OCI-M2 (cell line): ENCODE data around the gene AAMP.
A peak's percentile ranks its signal among the peaks of the same experiment; 100 is the strongest.
"Not testable (repeated sequence)": the region's sequence is repeated elsewhere in the genome, so short reads cannot be mapped to it uniquely, and the experiment has no call there.

Source experiments
- DNase-seq: peaks from one replicate; lab custom pipeline; 2025; ENCODE audit not compliant: unreplicated experiment; lab: John Stamatoyannopoulos, UW

Gene AAMP, protein sequence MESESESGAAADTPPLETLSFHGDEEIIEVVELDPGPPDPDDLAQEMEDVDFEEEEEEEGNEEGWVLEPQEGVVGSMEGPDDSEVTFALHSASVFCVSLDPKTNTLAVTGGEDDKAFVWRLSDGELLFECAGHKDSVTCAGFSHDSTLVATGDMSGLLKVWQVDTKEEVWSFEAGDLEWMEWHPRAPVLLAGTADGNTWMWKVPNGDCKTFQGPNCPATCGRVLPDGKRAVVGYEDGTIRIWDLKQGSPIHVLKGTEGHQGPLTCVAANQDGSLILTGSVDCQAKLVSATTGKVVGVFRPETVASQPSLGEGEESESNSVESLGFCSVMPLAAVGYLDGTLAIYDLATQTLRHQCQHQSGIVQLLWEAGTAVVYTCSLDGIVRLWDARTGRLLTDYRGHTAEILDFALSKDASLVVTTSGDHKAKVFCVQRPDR

DNA sequence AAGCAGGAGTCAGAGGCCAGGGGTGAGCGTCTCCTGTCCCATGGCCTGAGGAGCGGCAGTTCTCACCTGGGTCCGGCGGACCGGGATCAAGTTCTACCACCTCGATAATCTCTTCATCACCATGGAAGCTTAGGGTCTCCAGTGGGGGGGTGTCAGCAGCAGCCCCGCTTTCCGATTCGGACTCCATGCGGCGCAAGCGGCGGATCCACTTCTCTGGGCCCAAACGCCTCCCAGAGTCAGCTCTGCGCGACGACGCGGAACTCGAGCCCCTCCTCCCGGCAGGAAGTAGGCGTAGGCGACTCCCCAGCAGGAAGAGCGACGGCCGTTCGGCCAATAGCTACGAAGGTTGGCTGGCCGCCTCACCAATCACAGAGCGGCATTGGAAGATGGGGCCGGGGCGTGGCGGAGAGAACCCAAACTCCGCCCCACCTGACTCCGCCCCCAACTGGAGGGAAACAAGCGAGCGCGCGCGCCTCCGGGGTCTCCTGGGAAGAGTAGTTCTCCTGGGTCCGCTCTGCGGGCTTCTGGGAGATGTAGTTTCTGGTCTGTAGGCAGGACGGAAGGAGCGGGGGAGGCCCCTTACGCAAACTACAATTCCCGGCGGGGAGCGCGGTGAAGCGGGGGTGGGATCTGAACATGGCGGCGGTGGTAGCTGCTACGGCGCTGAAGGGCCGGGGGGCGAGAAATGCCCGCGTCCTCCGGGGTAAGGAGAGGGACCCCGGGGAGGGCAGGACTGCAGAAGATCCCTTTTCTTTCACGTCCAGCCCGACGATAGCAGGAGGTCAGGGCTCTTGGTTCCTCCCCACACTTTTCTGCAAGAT, at the start of gene AAMP, which contains the start of gene PNKD:
Gene AAMP (minus strand): TSS at position 238 of the 821 bp plus-strand sequence. CDS start 51 bp downstream, at position 187.
Gene PNKD (plus strand): TSS at position 620 of the 821 bp plus-strand sequence. CDS start 17 bp downstream, at position 637.
- peak; percentile 89 for DNase-seq

DNA sequence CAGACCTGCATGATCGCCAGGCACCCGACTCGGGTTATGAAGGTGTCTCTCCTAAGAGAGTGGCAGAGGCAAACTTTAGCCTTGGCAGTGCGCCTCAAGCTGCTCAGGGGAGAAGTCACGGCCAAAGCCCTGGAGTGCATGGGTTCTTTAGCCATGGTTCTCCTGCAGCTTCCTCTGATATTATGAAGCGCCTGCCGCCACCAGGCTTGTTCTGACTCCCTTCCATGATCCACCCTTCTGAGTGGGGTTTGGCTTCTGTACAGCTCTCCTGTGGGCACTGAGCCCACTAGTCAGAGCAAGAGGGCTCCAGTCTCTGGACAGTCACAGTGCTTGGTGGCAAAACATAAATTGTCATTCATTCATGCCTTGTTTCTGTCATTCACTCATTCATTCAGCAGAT, 48.3 kb upstream of the AAMP start:
- DNase-seq, result no peak

DNA sequence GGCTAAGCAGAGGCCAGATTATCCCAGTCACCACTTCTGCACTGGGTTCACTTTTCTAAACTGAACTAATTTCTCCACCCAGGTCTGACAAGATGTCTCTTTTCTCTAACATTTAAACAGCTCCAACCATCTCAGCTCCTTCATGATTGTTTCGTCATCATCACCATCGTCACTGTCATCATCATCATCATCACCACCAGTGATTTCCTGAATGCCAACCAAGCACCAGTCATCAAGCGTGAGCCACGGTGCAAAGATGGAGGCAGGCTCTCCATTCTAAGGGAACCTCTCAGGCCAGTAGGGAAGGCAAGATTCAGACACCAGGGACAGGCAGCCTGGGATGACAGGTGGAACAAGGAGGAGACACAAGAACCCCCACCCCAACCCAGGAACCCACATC, 47.9 kb upstream of the AAMP start:
- no peak for DNase-seq

DNA sequence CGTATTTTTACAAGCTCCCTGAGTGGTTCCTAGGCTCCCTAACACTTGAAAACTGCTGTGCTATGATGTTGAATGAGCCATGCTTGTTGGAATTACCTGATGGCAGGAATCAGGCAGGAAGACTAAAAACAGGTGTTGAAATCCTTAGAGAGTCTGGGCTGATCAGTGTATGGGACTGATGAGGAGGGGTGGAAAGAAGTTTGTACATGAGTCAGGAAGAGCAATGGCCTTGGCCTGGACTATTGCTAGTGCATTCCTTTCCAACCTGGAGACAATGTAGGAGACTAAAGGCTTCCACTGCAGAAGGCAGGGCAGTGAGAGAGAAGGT, 47.3 kb upstream of the AAMP start:
- no peak for DNase-seq

DNA sequence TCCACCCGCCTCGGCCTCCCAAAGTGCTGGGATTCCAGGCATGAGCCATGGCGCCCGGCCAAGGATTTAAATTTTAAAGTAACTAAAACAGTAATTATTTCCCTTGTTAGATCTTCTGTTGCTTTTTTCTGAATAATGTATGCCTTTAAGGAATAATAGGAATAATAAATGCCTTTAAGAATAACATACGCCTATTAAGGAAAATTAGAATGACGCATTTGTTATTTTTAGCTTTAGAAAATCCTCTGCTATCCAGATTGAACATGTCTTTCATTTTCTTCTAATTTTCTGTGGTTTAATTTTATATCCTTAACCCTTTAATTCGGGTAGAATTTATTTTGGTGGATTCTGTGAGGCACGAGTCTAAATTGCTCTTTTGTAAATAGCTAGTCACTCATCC, 45.5 kb upstream of the AAMP start:
- no peak for DNase-seq

DNA sequence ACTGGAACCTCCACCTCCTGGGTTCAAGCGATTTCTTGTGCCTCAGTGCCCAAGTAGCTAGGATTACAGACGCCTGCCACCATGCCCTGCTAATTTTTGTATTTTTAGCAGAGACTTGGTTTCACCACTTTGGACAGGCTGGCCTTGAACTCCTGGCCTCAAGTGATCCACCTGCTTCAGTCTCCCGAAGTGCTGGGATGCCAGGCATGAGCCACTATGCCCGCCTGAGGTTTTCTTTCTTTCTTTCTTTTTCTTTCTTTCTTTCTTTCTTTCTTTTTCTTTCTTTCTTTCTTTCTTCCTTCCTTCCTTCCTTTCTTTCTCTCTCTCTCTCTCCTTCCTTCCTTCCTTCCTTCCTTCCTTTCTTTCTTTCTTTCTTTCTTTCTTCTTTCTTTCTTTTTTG, 44.8 kb upstream of the AAMP start:
- DNase-seq, result not testable (repeated sequence)

DNA sequence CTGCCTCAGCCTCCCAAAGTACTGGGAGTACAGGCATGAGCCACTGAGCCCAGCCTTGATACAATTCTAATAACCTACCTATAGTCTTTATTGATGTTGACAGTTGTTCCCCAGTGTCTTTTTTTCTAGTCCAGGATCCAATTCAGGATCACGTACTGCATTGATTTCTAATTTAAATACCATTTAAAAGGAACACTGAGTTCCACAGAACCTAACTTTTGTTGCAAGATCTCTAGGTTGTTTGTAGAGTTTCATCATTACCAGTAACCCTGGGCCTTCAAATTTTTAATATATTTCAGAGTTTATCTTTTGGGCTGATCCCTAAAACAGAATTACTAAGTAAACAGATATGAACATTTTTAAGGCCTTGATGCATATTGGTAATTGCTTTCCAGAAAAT, 43.4 kb upstream of the AAMP start:
- no peak for DNase-seq

DNA sequence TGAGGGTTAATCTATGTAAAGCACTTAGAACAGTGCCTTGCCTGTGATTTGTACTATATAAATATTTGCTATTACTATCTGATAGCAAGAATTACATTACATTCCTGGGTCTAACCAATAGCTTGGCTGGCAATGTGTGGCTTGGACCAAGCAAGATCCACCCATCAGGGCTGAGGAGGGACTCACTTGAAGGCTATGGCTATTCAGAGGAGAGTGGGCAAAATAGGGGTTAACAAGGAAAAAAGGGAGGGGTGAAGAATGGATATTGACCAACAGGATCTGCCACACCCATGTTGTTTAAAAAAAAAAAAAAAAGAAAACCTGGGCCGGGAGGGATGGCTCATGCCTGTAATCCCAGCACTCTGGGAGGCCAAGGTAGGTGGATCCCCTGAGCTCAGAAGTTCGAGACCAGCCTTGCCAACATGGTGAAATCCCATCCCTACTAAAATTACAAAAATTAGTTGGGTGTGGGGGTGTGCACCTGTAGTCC, 42.4 kb upstream of the AAMP start:
- no peak for DNase-seq

DNA sequence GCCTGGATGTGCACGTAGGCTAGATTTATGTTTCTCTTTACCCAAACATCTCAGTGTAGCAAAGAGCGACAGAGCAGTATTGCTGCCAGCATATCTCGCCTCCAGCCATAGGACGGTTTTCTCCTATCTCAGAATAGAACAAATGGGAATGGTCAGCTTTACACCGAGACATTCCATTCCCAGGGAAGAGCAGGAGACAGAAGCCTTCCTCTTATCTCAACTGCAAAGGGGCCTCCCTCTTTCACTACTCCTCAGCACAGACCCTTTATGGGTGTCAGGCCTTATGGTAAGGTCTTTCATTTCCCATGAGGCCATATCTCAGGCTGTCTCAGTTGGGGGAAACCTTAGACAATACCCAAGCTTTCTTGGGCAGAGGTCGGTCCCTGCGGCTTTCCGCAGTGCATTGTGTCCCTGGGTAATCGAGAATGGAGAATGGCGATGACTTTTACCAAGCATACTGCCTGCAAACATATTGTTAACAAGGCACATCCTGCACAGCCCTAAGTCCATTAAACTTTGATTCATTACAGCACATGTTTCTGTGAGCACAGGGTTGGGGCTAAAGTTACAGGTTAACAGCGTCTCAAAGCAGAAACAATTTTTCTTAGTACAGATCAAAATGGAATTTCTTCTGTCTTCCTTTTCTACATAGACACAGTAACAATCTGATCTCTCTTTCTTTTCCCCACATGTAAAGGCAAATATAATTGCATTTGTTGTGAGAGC, 41.8 kb upstream of the AAMP start:
- not testable (repeated sequence) for DNase-seq

DNA sequence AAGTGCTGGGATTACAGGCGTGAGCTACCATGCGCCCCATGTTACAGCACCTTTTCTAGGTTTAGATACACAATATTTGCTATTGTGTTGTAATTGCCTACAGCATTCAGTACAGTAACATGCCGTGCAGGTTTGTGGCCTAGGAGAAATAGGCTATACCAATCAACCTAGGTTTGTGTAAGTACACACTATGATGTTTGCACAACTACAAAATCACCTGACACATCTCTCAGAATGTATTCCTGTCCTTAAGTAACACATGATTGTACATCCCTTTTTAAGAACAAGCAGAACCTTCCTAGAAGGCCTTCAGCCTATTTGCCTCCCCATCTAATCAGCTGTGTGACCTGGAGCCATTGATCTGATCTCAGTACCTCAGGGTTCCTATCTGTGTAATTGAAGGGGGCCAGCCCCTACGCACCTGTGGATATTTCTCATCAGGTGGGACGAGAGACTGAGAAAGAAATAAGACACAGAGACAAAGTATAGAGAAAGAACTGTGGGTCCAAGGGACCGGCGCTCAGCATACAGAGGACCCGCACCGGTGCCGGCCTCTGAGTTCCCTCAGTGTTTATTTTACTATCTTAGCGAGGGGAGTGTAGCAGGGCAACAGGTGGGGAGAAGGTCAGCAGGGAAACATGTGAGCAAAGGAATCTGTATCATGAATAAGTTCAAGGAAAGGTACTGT, 41.1 kb upstream of the AAMP start:
- no peak for DNase-seq

DNA sequence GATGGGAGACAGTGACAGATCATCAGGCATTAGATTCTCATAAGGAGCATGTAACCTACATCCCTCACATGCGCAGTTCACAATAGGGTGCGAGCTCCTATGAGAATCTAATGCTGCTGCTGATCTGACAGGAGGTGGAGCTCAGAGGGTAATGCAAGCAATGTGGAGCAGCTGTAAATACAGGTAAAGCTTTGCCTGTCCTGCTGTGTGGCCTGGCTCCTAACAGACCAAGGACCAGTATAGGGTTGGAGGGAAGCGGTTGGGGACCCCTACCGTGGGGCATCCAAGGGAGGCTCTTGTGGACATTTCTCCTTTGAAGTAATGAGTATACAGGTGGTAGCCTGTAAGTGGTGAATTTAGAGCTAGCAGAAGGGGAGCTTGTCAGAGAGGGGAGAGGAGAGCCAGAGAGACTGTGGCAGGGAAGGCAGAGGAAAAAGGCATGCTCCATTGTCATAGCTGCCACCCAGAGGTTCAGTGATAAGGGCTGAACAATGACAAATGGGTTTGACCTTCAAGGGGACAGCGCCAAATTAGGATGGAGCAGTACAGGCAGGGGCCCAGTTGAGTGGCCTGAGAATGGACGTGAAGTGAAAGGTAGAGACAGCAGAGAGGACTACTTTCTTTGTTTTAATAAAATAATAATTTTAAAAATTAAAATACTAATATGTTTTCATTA, 37.6 kb upstream of the AAMP start:
- no peak for DNase-seq

DNA sequence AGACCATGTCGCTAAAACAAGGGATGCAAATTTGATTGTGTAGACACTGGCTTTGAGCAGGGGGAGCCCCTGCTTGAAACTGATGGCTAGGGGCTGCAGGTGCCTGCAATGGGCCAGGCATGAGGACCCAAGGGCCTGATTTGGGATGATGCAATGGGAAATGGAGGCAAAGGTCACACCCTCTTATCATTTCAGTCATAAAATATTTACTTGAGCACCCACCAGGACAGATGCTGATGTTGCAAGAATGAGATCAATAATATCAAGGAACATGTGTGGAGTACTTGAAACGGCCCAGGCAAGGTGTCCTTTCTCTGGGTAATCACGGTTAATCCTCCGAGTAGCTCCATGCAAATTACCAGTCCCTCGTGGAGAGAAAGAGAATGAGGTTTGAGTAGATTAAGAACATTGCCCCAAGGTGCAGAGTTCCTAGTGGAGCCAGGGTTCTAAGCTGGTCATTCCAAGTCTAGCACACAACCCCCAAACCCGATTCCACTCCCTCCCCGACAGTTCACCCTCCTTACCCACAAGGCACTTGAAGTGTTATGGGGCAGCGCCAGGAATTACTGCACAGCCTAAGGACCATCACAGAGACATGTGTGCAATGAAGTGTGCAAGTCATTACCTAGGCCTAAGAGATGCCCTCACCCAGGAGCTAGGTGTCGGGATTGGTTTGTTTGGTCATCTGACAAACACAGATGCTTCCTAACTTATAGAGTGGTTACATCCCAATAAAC, 36.4 kb upstream of the AAMP start:
- DNase-seq, result no peak

DNA sequence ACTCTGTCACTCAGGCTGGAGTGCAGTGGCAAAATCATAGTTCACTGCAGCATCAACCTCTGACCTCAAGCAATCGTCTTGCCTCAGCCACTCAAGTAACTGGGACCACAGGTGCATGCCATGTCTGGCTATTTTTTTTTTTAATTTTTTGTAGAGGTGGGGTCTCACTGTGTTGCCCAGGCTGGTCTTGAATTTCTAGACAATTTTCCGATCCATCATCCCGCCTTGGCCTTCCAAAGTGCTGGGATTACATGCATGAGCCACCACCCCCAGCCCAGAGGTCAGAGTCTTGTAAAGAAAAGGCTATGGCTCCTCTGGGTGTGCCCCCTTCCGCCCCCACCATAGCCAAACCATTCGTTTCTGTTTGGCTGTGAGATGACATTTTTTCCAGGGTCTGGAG, 35.4 kb upstream of the AAMP start:
- no peak for DNase-seq

DNA sequence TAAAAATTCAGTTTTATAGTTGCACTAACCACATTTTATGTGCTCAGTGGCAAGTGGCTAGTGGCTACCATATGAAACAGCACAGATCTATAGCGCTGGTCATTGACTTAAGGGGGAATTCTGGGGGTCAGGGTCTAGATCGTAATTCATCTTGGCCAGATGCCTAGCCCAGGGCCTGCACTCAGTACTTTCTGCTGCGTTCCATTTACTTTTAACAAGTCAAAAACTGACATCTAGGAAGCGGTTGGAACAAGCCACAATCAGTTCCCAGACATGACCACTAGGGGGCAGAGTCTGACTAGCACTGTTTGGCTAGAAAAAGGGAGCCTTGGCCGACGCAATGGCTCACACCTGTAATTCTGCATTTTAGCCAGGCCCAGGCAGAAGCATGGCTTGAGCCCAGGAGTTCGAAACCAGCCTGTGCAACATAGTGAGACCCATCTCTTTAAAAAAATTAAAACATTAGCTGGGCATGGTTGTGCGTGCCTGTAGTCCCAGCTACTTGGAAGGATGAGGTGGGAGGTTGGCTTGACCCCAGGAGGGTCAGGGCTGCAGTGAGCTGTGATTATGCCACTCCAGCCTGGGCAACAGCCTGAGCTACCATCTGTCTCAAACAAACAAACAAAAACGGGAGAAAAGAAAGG, 31.4 kb upstream of the AAMP start:
- DNase-seq, result peak; percentile 88

DNA sequence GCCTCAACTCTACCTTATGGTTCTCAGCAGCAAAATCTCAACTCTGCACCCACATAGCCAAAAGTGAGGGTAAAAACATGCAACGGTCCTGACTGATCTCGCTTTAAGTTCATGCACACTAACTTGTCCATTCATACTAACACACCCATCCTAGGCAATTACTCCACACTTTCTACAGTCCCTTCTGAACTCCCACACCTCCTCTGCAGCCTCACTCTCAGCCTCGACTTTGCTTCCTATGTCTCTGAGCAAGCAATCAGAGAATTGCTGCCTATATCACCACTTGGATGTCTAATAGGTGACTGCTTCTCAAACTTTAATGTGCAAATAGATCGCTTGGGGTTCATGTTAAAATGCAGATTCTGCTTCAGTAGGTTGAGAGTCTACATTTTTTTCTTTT, 30.2 kb upstream of the AAMP start:
- no peak for DNase-seq

DNA sequence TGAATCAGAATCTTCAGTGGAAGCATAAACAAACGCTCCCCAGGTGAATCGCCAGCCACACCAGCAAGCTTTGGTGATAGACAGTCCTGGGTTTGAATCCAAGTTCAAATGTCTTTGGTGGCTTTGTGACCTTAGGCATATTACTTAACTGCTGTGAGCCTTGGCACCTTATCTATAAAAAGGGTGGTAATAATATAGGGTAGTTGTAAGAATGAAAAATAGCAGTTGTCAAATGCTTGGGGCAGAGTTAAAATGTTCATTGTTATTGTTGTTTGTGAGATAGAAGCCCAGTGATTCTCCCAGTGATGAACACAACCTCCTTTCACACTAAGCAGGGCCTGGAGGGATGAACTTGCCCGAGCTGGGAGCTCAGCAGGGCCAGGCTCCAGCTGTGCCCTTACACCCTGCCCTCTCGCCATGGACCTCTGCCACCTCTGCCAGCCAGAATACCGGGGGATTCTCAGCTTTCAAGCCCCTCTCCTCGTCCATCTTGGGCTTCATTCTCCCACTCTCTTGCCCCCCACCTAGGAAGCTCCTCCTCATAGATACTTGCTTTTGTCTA, 28.5 kb upstream of the AAMP start:
- DNase-seq, result no peak

DNA sequence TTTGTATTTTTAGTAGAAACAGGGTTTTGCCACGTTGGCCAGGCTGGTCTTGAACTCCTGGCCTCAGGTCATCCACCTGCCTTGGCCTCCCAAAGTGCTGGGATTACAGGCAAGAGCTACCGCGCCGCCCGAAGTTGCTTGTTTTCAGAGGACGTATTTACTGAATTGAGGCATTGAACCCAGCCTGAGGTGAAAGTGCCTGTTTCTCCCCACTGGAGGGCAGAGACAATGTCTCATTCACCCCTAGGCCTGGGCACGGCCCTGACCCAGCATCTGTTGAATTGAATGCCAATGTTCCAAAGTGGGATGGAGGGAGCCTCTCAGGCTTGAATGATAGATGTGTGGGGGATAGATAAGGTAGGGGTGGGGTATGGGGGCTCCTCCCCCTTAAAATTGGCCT, 26.9 kb upstream of the AAMP start:
- DNase-seq, result no peak

DNA sequence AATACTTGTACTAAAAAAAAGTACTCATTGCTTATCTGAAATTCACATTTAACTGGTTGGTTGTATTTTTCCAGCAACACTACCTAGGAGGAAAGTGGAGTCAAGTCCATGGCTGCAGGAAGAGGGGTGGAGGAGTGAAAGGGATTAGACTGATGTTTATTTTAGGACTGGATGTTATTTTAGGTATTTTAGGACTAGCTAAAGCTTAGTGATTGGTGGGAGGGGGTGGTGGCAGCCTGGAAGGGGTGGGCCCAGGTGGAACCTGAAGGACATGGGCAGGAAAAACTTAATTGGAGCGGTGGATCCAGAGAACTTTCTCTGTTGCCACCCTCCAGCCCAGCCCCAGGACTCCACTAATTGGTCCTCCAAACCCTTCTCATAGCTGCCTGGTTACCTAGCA, 26.3 kb upstream of the AAMP start:
- no peak for DNase-seq

DNA sequence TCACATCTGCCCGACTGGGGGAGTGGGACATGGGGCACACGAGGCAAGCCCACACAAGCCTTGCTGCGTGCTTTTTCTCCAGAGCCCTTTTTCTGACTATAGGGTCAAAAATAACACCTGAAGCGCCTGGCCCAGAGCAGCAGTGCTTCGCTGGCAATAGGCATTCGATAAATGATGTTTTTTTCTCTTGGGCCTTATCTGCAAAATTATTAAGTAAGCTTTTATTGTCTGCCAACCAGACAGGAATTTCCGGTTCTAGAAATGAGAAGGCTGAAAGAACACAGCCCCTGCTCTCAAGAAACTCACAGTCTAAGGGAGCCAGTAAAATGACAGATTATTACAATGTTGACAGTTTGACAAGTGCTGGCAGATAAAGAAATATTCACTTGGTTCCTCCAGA, 25.1 kb upstream of the AAMP start:
- DNase-seq, result no peak
